Measurements from ENCODE around the gene SMG6.
A peak's percentile ranks its signal among the peaks of the same experiment; 100 is the strongest.

SMG6 gene

DNA sequence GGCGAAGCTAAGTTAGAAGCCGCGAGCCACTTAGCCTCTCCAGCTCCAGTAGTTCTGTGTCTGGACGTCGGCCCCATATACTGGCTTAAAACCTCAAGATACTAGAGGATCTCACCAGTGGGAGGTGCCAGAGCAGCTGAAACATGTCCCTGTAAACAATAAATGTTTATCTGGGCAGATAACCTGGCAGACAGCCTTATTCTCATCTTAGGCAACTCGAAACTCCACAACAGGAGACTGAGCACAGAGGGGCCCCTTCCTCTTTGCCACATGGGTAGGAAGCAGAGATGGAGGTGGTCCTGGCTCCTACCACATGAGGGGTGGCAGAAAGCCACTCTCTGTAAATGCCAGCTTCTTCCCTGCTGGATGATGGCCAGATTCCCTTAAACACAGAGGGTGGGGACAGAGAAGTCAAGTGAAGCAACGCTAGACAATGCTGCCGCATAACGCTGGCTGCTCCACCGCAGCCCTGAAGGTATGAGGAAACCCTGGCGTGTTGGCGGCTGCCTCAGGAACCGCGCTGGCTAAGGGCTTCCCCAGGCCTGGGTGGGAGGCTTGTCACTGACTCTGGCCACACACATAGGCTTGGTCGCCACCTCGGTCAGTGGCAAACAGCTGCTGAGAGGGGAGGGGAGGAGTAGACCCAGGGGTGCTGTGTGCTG lies 180.8 kb downstream of the SMG6 start:
- TF ChIP-seq, protein P1, sequence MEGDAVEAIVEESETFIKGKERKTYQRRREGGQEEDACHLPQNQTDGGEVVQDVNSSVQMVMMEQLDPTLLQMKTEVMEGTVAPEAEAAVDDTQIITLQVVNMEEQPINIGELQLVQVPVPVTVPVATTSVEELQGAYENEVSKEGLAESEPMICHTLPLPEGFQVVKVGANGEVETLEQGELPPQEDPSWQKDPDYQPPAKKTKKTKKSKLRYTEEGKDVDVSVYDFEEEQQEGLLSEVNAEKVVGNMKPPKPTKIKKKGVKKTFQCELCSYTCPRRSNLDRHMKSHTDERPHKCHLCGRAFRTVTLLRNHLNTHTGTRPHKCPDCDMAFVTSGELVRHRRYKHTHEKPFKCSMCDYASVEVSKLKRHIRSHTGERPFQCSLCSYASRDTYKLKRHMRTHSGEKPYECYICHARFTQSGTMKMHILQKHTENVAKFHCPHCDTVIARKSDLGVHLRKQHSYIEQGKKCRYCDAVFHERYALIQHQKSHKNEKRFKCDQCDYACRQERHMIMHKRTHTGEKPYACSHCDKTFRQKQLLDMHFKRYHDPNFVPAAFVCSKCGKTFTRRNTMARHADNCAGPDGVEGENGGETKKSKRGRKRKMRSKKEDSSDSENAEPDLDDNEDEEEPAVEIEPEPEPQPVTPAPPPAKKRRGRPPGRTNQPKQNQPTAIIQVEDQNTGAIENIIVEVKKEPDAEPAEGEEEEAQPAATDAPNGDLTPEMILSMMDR (IDR thresholded peaks at IDR 0.05), result no peak
- intact Hi-C loops (cut with DNase I; ENCODE audit: low total_unique reads), result no loop called here
- no peaks in the 10 kb centered on the region for H3K9me3 ChIP-seq

DNA sequence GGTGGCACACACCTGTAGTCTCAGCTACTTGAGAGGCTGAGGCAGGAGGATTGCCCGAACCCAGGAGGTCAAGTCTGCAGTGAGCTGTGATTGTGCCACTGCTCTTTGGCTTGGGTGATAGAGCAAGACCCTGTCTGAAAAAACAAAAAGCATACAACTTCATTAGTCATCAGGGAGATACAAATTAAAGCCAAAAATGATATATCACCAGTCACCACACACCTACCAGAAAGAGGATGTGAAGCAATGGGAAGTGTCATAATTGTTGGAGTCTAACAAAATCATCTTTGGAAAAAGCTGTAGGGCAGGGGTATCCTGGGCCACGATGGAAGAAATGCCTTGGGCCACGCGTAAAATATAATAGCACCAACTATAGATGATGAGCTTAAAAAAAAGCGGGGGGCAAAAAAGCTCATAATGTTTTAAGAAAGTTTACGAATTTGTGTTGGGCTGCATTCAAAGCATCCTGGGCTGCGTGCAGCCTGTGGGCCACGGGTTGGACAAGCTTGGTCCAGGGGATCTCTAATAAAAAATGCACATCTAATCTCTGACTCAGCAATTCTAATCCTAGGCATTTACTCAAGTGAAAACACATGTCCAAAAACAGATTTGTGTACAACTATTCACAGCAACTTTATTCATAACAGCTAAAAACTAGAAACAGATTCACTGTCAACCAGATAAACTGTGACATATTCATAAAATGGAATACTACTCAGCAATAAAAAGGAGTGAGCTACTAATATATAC lies 182.8 kb downstream of the SMG6 start:
- Histone ChIP-seq H3K27ac (no peak overlapping the region), H3K4me1 (peaks cover 0 to 25% (median 11%) of the 10 kb centered on the region in 4 donors), H3K4me3 (no peak overlapping the region), H3K27me3 (no peaks in the 10 kb centered on the region), H3K36me3 (peaks cover 0 to 5% (median 0%) of the 10 kb centered on the region in 3 donors), H3K9me3 (no peaks in the 10 kb centered on the region)
- TF ChIP-seq, protein P1 (IDR thresholded peaks at IDR 0.05), result no peak
- no peak for DNase-seq
- intact Hi-C loops (cut with DNase I; ENCODE audit: low total_unique reads), result no loop called here

More for the DNA sequence above, 180.8 kb downstream of the SMG6 start:
- peak; percentile 68 to 70 for DNase-seq
- H3K27ac ChIP-seq, result peak overlapping the region; percentile 1 to 11
- H3K4me1 ChIP-seq, result peaks cover 0 to 25% (median 11%) of the 10 kb centered on the region in 4 donors
- no peaks in the 10 kb centered on the region for H3K27me3 ChIP-seq
- H3K4me3 ChIP-seq, result no peak overlapping the region
- H3K36me3 ChIP-seq, result peaks cover 0 to 5% (median 0%) of the 10 kb centered on the region in 3 donors

DNA sequence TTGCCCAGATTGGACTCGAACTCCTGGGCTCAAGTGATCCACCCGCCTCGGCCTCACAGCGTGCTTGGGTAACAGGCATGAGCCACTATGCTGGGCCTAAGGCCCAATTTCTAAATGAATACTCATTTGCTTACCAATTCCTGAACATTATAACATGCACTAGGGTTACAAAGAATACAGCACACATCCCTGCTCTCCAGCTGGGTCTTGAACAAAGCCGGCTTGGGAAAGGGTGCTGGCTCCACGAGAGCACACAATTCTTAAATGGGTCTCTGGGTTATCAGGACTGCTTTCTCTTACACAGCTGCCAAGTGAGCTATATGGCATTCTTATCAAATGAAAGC lies 190.3 kb downstream of the SMG6 start:
- intact Hi-C loops (cut with DNase I; ENCODE audit: low total_unique reads), result no loop called here
- Histone ChIP-seq H3K9me3 (no peaks in the 10 kb centered on the region), H3K4me3 (no peak overlapping the region), H3K4me1 (peaks cover 0 to 5% (median under 1%) of the 10 kb centered on the region in 4 donors), H3K27ac (no peak overlapping the region), H3K27me3 (no peaks in the 10 kb centered on the region), H3K36me3 (peaks cover 0 to under 1% (median 0%) of the 10 kb centered on the region in 3 donors)
- TF ChIP-seq, protein P1 (IDR thresholded peaks at IDR 0.05), result no peak
- DNase-seq, result no peak

DNA sequence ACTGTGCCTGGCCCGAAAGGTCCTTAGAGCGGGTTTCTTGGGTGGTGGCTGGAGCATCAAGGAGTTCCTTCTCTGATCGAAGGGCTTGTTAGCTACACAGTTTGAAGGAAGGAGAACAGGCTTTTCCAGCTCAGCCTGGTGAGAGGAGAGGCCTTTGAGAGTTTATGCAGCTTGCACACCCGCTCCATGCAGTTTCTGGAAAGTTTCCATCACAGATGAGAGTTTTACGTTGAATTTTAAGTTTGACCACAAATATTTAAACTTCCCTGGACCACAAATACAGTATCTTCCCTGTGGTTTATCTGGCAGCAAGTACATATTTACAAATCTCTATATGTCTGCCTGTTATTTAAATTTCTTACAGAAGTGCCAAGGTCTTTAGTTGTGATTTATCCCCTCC lies 191.9 kb downstream of the SMG6 start:
- Histone ChIP-seq H3K27me3 (no peaks in the 10 kb centered on the region), H3K9me3 (no peaks in the 10 kb centered on the region), H3K4me1 (peaks cover 0 to 20% (median 14%) of the 10 kb centered on the region in 4 donors), H3K36me3 (no peaks in the 10 kb centered on the region), H3K4me3 (no peak overlapping the region), H3K27ac (no peak overlapping the region)
- intact Hi-C loops (cut with DNase I; ENCODE audit: low total_unique reads), result no loop called here
- TF ChIP-seq, protein P1 (IDR thresholded peaks at IDR 0.05), result no peak
- no peak for DNase-seq

DNA sequence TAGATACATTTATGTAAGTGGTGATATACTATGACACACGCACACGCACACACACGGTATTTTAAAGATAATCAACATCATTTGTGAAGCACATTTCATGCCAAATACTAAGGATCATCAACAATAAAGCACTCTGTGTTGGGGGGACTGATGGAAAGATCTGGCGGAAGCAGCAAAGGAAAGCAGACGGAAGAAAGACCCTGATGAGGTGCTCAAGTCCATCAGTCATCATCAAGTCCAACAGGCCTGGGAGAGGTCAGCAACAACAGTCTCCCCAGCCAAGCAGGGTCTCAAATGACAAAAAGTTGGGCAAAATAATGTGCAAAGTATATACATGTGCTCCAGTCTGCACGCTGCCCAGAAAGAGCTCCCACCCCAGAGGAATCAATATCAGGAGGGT lies 193.1 kb downstream of the SMG6 start:
- H3K9me3 ChIP-seq, result no peaks in the 10 kb centered on the region
- H3K36me3 ChIP-seq, result no peaks in the 10 kb centered on the region
- DNase-seq, result no peak
- H3K27ac ChIP-seq, result no peak overlapping the region
- no peaks in the 10 kb centered on the region for H3K27me3 ChIP-seq
- no peak overlapping the region for H3K4me3 ChIP-seq
- peaks cover 0 to 30% (median 20%) of the 10 kb centered on the region in 4 donors for H3K4me1 ChIP-seq
- intact Hi-C loops (cut with DNase I; ENCODE audit: low total_unique reads), result no loop called here
- TF ChIP-seq, protein P1 (IDR thresholded peaks at IDR 0.05), result no peak
